H1 (cell line): ENCODE results near the gene MIER2. TPM values are rescaled to one million over a fixed set of nuclear protein-coding genes. Genes with fewer than 3 reads are reported as not detected.

Experiments used
- CBX5 ChIP-seq: fragments of 300-800, 300-1000 bp; sonication (generic); IDR thresholded peaks from 2 replicates; pipeline ENCODE4 v1.7.1; 2016; ENCODE audit warnings: antibody characterized with exemption, low read length, low read depth
- CHD2 ChIP-seq: IDR thresholded peaks from 2 replicates; pipeline ENCODE4 v1.6.1; 2012; ENCODE audit warnings: low read length, improper control_type of control experiment
- E2F6 ChIP-seq: IDR thresholded peaks from 2 replicates; pipeline ENCODE4 v1.6.1; 2012; ENCODE audit warnings: inconsistent platforms
- GTF2F1 ChIP-seq: IDR thresholded peaks from 2 replicates; pipeline ENCODE4 v1.6.1; 2012; ENCODE audit warnings: low read depth, low read length, improper control_type of control experiment, borderline replicate concordance
- JUND ChIP-seq: IDR thresholded peaks from 2 replicates; pipeline ENCODE4 v1.6.1; 2011; ENCODE audit warnings: mild to moderate bottlenecking, improper control_type of control experiment, low read length
- MAX ChIP-seq: IDR thresholded peaks from 2 replicates; pipeline ENCODE4 v1.6.1; 2012; ENCODE audit warnings: inconsistent platforms
- POLR2AphosphoS5 ChIP-seq: IDR thresholded peaks from 2 replicates; pipeline ENCODE4 v1.6.1; 2011; ENCODE audit warnings: low read depth, low read length
- SUZ12 ChIP-seq: fragments of 200-600 bp; sonication (generic); IDR thresholded peaks from 2 replicates; pipeline ENCODE4 v1.6.1; 2012; ENCODE audit warnings: mild to moderate bottlenecking, inconsistent platforms, low read length, moderate library complexity, mixed read lengths
- polyA plus RNA-seq, 7 experiments: library from polyadenylated mRNA; depleted of rRNA in 3 of 7; stranded (reverse) in 5 of 7; unstranded in 2 of 7; fragments of >200 nt in 5 of 7; fragments of 200-250 nt in 2 of 7; gene quantifications; 1 replicate in 5 of 7; 2 replicates in 1 of 7; 4 replicates in 1 of 7; pipeline versions ENCODE4 v1.2.1 to v1.2.3, GENCODE V29; 2011 to 2013; ENCODE audit warnings: missing spikeins in 2 of 7, mixed read lengths in 2 of 7
- total RNA-seq: library from RNA; stranded (reverse); fragmentation: NEBNext Ultra II Directional; extraction: Animal tissue kit (Norgen Biotek cat#: 25700); gene quantifications from 2 replicates; pipeline ENCODE4 v1.2.1, GENCODE V29; 2021

Gene MIER2
- total and polyA plus RNA-seq, 2 of the 8 experiments (the other 6 are each of a cell fraction or from before 2014, with no cell fraction given), result 30.3 to 48.3 TPM

GRCh38 chr19:325937-326565, 18.5 kb downstream of the MIER2 start (continued):
- TF ChIP-seq MAX (no peak), POLR2AphosphoS5 (no peak), E2F6 (no peak), CBX5 (no peak), GTF2F1 (no peak), JUND (no peak), CHD2 (no peak), SUZ12 (no peak)
